Trophoblast cell (in vitro differentiated cells and primary cell): ENCODE measurements around the gene GPSM3.

Experiments
- DNase-seq, 2 donors: peaks; one replicate each; pipeline ENCODE4 v3.0.0-alpha.2; 2016
- H2AFZ ChIP-seq: 2 replicates; pipeline ENCODE4 v1.6.1; 2013; ENCODE audit warnings: low read length, moderate library complexity, mild to moderate bottlenecking; ENCODE audit not compliant: insufficient read depth, poor library complexity
- H2AK5ac ChIP-seq: 2 replicates; pipeline ENCODE4 v1.6.1; 2013; ENCODE audit warnings: mild to moderate bottlenecking, low read length
- H2BK120ac ChIP-seq: 2 replicates; pipeline ENCODE4 v1.6.1; 2013; ENCODE audit warnings: low read length, mild to moderate bottlenecking, moderate library complexity; ENCODE audit not compliant: insufficient read depth, poor library complexity
- H2BK12ac ChIP-seq: 2 replicates; pipeline ENCODE4 v1.6.1; 2013; ENCODE audit warnings: mild to moderate bottlenecking, low read length, moderate library complexity
- H2BK5ac ChIP-seq: 2 replicates; pipeline ENCODE4 v1.6.1; 2013; ENCODE audit warnings: low read length, low read depth, moderate library complexity, mild to moderate bottlenecking; ENCODE audit not compliant: poor library complexity
- H3K14ac ChIP-seq: 2 replicates; pipeline ENCODE4 v1.6.1; 2013; ENCODE audit warnings: mild to moderate bottlenecking, low read length
- H3K18ac ChIP-seq: 2 replicates; pipeline ENCODE4 v1.6.1; 2013; ENCODE audit warnings: mild to moderate bottlenecking, low read length
- H3K23ac ChIP-seq: 2 replicates; pipeline ENCODE4 v1.6.1; 2013; ENCODE audit warnings: low read length
- H3K27ac ChIP-seq: 2 replicates; pipeline ENCODE4 v1.5.1; 2013; ENCODE audit warnings: low read depth, mild to moderate bottlenecking, inconsistent platforms, low read length, moderate library complexity
- H3K27me3 ChIP-seq: 2 replicates; pipeline ENCODE4 v1.6.1; 2013; ENCODE audit warnings: inconsistent platforms, mild to moderate bottlenecking, low read length, moderate library complexity; ENCODE audit not compliant: insufficient read depth
- H3K36me3 ChIP-seq, 2 experiments: 1 replicate in 1 of 2; 2 replicates in 1 of 2; pipeline ENCODE4 v1.6.1; 2013; ENCODE audit warnings: low read length in 2 of 2, mild to moderate bottlenecking in 2 of 2, moderate library complexity in 1 of 2; ENCODE audit not compliant: insufficient read depth in 2 of 2, control insufficient read depth in 1 of 2
- H3K4ac ChIP-seq: 2 replicates; pipeline ENCODE4 v1.6.1; 2013; ENCODE audit warnings: low read depth, mild to moderate bottlenecking, low read length, moderate library complexity
- H3K4me1 ChIP-seq, 2 experiments: 1 replicate in 1 of 2; 2 replicates in 1 of 2; pipeline ENCODE4 v1.6.1; 2013; ENCODE audit warnings: low read length in 2 of 2, mild to moderate bottlenecking in 2 of 2, moderate library complexity in 1 of 2; ENCODE audit not compliant: insufficient read depth in 2 of 2, control insufficient read depth in 1 of 2
- H3K4me2 ChIP-seq: 2 replicates; pipeline ENCODE4 v1.6.1; 2013; ENCODE audit warnings: inconsistent platforms, mild to moderate bottlenecking, low read length, moderate library complexity
- H3K4me3 ChIP-seq: 2 replicates; pipeline ENCODE4 v1.5.1; 2013; ENCODE audit warnings: mild to moderate bottlenecking, low read depth, low read length, inconsistent platforms
- H3K79me1 ChIP-seq: one replicate; pipeline ENCODE4 v1.6.1; 2013; ENCODE audit warnings: low read length
- H3K79me2 ChIP-seq: 2 replicates; pipeline ENCODE4 v1.6.1; 2013; ENCODE audit warnings: low read length, mild to moderate bottlenecking; ENCODE audit not compliant: control insufficient read depth, insufficient read depth, poor library complexity
- H3K9ac ChIP-seq: 2 replicates; pipeline ENCODE4 v1.6.1; 2013; ENCODE audit warnings: mild to moderate bottlenecking, low read length
- H3K9me3 ChIP-seq: 2 replicates; pipeline ENCODE4 v1.6.1; 2013; ENCODE audit warnings: low read depth, mild to moderate bottlenecking, control low read depth, inconsistent platforms, low read length; ENCODE audit not compliant: insufficient read depth
- H4K12ac ChIP-seq: 2 replicates; pipeline ENCODE4 v1.6.1; 2013; ENCODE audit warnings: low read depth, mild to moderate bottlenecking, low read length, moderate library complexity
- H4K8ac ChIP-seq: 2 replicates; pipeline ENCODE4 v1.6.1; 2013; ENCODE audit warnings: low read depth, mild to moderate bottlenecking, low read length, moderate library complexity
- H4K91ac ChIP-seq: one replicate; pipeline ENCODE4 v1.6.1; 2013; ENCODE audit warnings: low read depth, mild to moderate bottlenecking, low read length, moderate library complexity
- WGBS: extraction: QIAGEN DNeasy Blood & Tissue Kit; methylation state at CpG from one replicate; pipeline ENCODE4 v1.1.7; 2013; ENCODE audit warnings: missing lambda C conversion rate; ENCODE audit not compliant: insufficient read length, insufficient coverage; ENCODE audit errors: extremely low coverage; 5-methylcytosine and 5-hydroxymethylcytosine counted together

Gene GPSM3

DNA sequence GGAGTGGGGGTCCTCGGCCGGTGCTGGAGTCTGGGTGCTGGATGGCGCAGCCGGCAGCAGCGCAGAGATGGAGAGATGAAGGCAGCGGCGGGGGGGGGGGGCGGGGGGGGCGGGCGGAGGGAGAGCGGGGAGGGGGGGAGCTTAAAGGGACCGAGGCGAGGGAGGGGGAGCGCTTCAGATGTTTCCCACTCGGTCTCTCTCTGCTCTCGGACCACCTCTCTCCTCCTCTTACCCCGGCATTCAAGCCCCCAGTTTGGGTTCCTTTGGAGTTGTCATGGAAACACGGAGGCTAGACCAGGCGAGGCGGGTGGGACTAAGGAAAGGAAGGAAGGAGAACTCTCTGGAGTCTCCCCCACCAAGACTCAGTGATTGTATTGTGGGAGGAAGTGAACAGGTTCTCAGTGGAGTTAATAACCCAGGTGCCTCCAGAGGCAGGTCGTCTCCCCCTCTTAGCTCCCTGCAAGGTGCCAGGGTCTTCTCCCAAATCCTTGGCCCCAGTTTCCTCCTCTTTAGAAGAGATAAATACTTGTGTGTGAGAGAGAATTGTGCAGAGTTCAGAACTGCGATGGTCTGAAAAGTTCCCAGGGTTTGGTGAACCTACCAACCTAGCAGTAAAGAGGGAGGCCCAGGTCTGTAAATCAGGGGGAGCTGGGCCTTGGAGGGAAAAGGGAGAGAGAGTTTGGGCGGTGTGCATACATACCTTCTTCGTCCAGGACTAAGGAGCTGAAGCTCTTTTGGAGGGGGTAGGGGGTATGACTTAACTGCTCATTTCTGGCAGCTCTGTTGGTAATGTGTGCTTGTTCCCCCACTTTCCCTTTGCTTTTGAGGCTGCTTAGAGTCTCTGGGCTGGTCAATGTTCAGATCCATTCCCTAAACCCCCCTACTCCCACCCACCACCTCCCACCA, 40.3 kb downstream of the GPSM3 start, which contains the start of gene PRRT1:
Gene PRRT1, minus strand, starts transcription at position 77 of the 906 bp plus-strand sequence. CDS start 112 bp downstream, outside the sequence.
- H3K27ac ChIP-seq = no peak within 1 kb of the TSS
- no peak within 1 kb of the TSS for H4K12ac ChIP-seq
- WGBS = no CpG with 5 or more reads among the region's 24 CpGs
- no peak within 1 kb of the TSS for H3K14ac ChIP-seq
- peaks cover 14% of the 10 kb centered on the region for H3K79me2 ChIP-seq
- H3K4me2 ChIP-seq = peak within 1 kb of the TSS; percentile 96
- no peak within 1 kb of the TSS for H3K4ac ChIP-seq
- peak within 1 kb of the TSS; percentile 45 for H4K91ac ChIP-seq
- H3K36me3 ChIP-seq = peaks cover 11 to 13% of the 10 kb centered on the region in 2 experiments
- no peak within 1 kb of the TSS for H2AK5ac ChIP-seq
- no peak within 1 kb of the TSS for H2AFZ ChIP-seq
- DNase-seq = no peak
- peaks cover 3% of the 10 kb centered on the region for H3K9me3 ChIP-seq
- H3K27me3 ChIP-seq = peaks cover 20% of the 10 kb centered on the region
- H4K8ac ChIP-seq = peak within 1 kb of the TSS; percentile 14
- H2BK120ac ChIP-seq = no peak within 1 kb of the TSS
- H3K4me3 ChIP-seq = no peak within 1 kb of the TSS
- peak within 1 kb of the TSS; percentile 38 for H2BK12ac ChIP-seq
- H3K4me1 ChIP-seq = peaks cover 10 to 13% of the 10 kb centered on the region in 2 experiments
- peaks cover 19% of the 10 kb centered on the region for H3K79me1 ChIP-seq
- no peak within 1 kb of the TSS for H3K18ac ChIP-seq
- H3K9ac ChIP-seq = no peak within 1 kb of the TSS
- H3K23ac ChIP-seq = no peak within 1 kb of the TSS
- H2BK5ac ChIP-seq = no peak within 1 kb of the TSS

DNA sequence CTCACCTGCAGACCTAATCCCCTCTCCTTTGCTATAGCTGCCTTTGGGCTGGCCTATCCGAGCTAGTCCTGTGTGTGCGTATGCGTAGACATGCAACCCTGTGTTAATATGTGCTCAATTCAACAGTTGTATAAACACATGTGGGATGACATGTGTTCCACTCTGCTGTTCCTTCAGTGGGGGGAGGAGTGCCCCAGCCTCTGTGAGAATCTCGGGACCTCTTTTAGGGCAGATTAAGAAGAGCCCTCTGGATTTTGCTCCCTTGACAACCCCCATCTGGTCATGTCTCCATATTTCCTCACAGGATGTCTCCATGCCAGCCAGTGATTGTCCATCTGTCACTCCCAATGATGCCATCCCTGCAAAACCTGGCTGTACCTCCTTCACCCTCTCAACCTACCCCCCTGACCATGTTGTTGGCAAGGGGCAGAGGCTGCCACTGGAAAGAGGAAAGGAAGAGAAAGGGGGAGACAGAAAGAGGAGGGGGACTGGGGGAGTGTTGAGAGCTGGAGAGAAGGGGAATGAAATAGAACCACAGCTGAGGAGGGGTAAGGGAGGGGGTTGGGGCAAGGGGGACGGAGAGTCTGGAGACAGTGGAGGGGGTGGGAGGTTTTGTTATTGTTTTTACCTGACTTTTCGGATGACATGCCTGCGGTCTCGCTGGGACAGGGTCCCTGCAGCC, 41.1 kb downstream of the GPSM3 start:
- Histone ChIP-seq H3K4me2 (no peak overlapping the region), H4K12ac (no peak overlapping the region), H3K27ac (no peak overlapping the region), H3K9ac (no peak overlapping the region), H3K4me3 (no peak overlapping the region), H4K91ac (no peak overlapping the region), H2BK5ac (no peak overlapping the region), H2AK5ac (no peak overlapping the region), H3K79me2 (peaks cover 14% of the 10 kb centered on the region), H2BK120ac (no peak overlapping the region), H3K9me3 (peaks cover 3% of the 10 kb centered on the region), H3K23ac (no peak overlapping the region), H2BK12ac (no peak overlapping the region), H3K14ac (no peak overlapping the region), H3K18ac (no peak overlapping the region), H3K4ac (no peak overlapping the region), H3K27me3 (peaks cover 20% of the 10 kb centered on the region), H4K8ac (no peak overlapping the region), H3K36me3 (peaks cover 6 to 8% of the 10 kb centered on the region in 2 experiments), H3K4me1 (peaks cover 10 to 13% of the 10 kb centered on the region in 2 experiments), H2AFZ (no peak overlapping the region), H3K79me1 (peaks cover 19% of the 10 kb centered on the region)
- DNase-seq = no peak
- no CpG with 5 or more reads among the region's 8 CpGs for WGBS

DNA sequence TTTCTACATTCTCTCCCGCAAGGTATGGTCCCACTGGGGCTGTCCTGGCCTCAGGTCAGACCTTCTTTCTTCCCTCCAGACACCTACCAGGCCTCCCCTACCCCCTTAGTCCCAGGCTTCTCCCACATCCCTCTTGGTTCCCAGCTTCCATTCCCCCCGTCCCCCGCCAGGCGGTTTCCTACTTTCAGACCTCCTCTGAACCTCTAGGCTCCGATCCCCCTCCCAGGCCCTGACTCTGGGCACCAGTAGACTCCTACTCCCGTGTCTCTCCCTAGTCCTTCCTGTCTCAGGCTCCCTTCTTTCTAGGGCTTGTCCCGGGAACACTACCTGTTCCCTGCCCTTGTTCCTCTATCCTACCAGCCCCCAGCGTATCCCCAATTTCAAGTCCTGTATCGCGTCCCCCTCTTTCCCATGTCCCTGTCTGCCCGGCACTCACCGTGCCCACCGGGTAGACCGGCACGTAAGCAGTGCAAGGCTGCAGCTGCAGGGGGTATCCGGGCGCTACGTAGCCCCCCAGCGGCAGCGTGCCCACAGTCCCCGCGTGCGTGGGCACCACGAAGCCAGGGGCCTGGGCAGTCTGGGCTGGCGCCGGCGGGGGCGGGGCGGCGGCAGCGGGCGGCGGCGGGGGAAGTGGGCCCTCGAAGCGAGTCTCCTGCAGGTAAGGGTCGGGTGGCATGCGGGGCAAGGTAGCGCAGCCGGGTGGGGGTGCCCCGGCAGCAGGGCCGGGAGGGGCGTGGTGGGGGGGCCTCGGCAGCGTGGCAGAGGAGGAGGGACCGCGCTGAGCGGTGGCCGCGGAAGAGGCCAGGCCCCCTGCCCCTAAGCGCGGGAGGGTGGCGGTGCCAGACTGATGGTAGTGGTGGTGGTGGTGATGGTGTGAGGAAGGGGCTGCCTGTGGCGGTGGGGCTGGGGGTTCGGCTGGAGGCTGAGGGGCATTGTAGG, 42.2 kb downstream of the GPSM3 start:
- H3K23ac ChIP-seq = no peak overlapping the region
- WGBS = no CpG with 5 or more reads among the region's 55 CpGs
- H3K79me1 ChIP-seq = peaks cover 19% of the 10 kb centered on the region

More for the DNA sequence above, 42.2 kb downstream of the GPSM3 start:
- Histone ChIP-seq H3K9ac (no peak overlapping the region), H2BK5ac (no peak overlapping the region), H2BK120ac (no peak overlapping the region), H3K18ac (no peak overlapping the region), H2AFZ (no peak overlapping the region), H3K4me3 (no peak overlapping the region), H3K14ac (no peak overlapping the region), H3K9me3 (peaks cover 3% of the 10 kb centered on the region), H4K12ac (no peak overlapping the region), H4K8ac (peak overlapping the region; percentile 17), H3K4me1 (peaks cover 10 to 13% of the 10 kb centered on the region in 2 experiments), H4K91ac (no peak overlapping the region), H2BK12ac (no peak overlapping the region), H2AK5ac (no peak overlapping the region), H3K4me2 (peak overlapping the region; percentile 49), H3K36me3 (no peaks in the 10 kb centered on the region), H3K4ac (no peak overlapping the region), H3K27me3 (peaks cover 20% of the 10 kb centered on the region), H3K27ac (no peak overlapping the region), H3K79me2 (peaks cover 14% of the 10 kb centered on the region)
- no peak for DNase-seq
